MM.1S (cell line): ENCODE data around the gene RANBP1.

Experiments used
- CTCF ChIP-seq: fragments of 300-600 bp; sonication (generic); IDR thresholded peaks from 2 replicates; pipeline ENCODE4 v1.5.1; 2016; ENCODE audit warnings: antibody characterized with exemption, low read length, mixed read lengths
- EZH2 ChIP-seq: fragments of 300-600 bp; sonication (generic); optimal IDR thresholded peaks from 2 replicates; pipeline ENCODE3; 2017; ENCODE audit warnings: low read depth, mild to moderate bottlenecking, antibody characterized with exemption, low read length, mixed read lengths
- EZH2phosphoT487 ChIP-seq: fragments of 300-600 bp; sonication (generic); IDR thresholded peaks from 2 replicates; pipeline ENCODE4 v1.6.1; 2018; ENCODE audit warnings: antibody characterized with exemption, low read length

GRCh38 chr22:20132686-20133246 is 16.9 kb downstream of the RANBP1 start:
- TF ChIP-seq CTCF (no peak), EZH2 (no peak), EZH2phosphoT487 (no peak)
